VCaP (cell line): ENCODE results near the gene SYCN.
A peak's percentile ranks its signal among the peaks of the same experiment; 100 is the strongest.

ENCODE experiments used
- H3K27ac ChIP-seq: fragments of 450-650 bp; 2 replicates; pipeline ENCODE4 v1.5.1; 2017
- TF ChIP-seq, protein P1 (sequence below): fragments of 450-650 bp; conservative IDR thresholded peaks from 2 replicates; pipeline ENCODE4 v1.5.1; 2017; ENCODE audit warnings: mild to moderate bottlenecking, moderate library complexity

Gene SYCN

GRCh38 chr19:39190768-39191167 is 13.3 kb downstream of the SYCN start:
- TF ChIP-seq, protein P1, sequence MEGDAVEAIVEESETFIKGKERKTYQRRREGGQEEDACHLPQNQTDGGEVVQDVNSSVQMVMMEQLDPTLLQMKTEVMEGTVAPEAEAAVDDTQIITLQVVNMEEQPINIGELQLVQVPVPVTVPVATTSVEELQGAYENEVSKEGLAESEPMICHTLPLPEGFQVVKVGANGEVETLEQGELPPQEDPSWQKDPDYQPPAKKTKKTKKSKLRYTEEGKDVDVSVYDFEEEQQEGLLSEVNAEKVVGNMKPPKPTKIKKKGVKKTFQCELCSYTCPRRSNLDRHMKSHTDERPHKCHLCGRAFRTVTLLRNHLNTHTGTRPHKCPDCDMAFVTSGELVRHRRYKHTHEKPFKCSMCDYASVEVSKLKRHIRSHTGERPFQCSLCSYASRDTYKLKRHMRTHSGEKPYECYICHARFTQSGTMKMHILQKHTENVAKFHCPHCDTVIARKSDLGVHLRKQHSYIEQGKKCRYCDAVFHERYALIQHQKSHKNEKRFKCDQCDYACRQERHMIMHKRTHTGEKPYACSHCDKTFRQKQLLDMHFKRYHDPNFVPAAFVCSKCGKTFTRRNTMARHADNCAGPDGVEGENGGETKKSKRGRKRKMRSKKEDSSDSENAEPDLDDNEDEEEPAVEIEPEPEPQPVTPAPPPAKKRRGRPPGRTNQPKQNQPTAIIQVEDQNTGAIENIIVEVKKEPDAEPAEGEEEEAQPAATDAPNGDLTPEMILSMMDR, result no peak
- H3K27ac ChIP-seq, result no peak overlapping the region

DNA sequence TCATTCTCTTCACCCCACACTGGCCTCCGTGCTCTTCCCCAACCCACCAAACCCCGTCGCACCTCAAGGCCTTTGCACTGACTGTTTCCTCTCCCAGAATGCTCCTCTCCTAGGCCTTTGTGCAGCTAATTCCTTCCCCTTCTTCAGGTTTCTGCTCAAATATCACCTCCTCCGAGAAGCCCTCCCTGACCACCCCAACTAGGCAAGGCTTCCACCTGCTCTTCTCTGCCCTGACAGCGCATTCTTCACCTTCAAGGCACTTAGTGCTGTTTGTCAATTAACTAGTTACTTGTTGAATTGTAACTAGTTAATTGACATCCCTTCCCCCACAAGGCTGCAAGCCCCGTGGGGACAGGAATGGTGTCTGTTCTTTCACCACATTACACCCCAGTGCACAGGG is 15.1 kb downstream of the SYCN start:
- H3K27ac ChIP-seq, result no peak overlapping the region
- TF ChIP-seq, protein P1, result no peak

- peak overlapping the region; percentile 27; the same call in 1 of the 2 replicates for H3K27ac ChIP-seq
- TF ChIP-seq, protein P1, result no peak; the same call in none of the 2 replicates
Observed at GRCh38 chr19:39187552-39187943, 16.5 kb downstream of the SYCN start.

- no peak overlapping the region for H3K27ac ChIP-seq
- TF ChIP-seq, protein P1, result no peak
Observed at GRCh38 chr19:39186391-39186790, 17.7 kb downstream of the SYCN start.

GRCh38 chr19:39183104-39183503 is 21.0 kb downstream of the SYCN start:
- TF ChIP-seq, protein P1, result no peak
- no peak overlapping the region for H3K27ac ChIP-seq

- no peak overlapping the region for H3K27ac ChIP-seq
- TF ChIP-seq, protein P1, result no peak
Observed at GRCh38 chr19:39182174-39182505, 21.9 kb downstream of the SYCN start.

GRCh38 chr19:39181500-39182173 is 22.4 kb downstream of the SYCN start:
- H3K27ac ChIP-seq, result no peak overlapping the region
- TF ChIP-seq, protein P1, result no peak
